Natural killer cell treated with Interleukin-12 subunit alpha and Interleukin-12 subunit beta and Interleukin-15 and Interleukin-18, amount 100 ng/mL, for 72 hours (primary cell): ENCODE measurements around the gene EPB41L3. TPM values are rescaled to one million over a fixed set of nuclear protein-coding genes. Genes with fewer than 3 reads are reported as not detected.
"Not testable (repeated sequence)": the region's sequence is repeated elsewhere in the genome, so short reads cannot be mapped to it uniquely, and the experiment has no call there.

ENCODE experiments used
- ATAC-seq, 2 donors: fragments of 150-1000 bp; cut with Tn5 transposase in 1 of 2; sonication (Bioruptor Pico), chemical (Tn5 transposase) in 1 of 2; 2 replicates each; pipeline ENCODE4 v1.10.0; 2021
- DNase-seq: peaks from one replicate; pipeline ENCODE4 v3.0.0; 2022; ENCODE audit warnings: low spot score
- H3K27ac Mint-ChIP-seq, 2 donors: 1 replicate in 1 of 2; 2 replicates in 1 of 2; pipeline ENCODE4 v1.8.0; 2022; ENCODE audit warnings: mixed read lengths in 2 of 2, mild to moderate bottlenecking in 1 of 2, moderate library complexity in 1 of 2
- H3K27me3 Mint-ChIP-seq, 2 donors: 1 replicate in 1 of 2; 2 replicates in 1 of 2; pipeline ENCODE4 v1.8.0; 2022; ENCODE audit warnings: mixed read lengths in 2 of 2
- H3K36me3 Mint-ChIP-seq: one replicate; pipeline ENCODE4 v1.8.0; 2022; ENCODE audit warnings: mixed read lengths
- H3K4me1 Mint-ChIP-seq, 2 donors: 1 replicate in 1 of 2; 2 replicates in 1 of 2; pipeline ENCODE4 v1.8.0; 2022; ENCODE audit warnings: low read depth in 2 of 2, mixed read lengths in 2 of 2, mild to moderate bottlenecking in 1 of 2
- H3K4me3 Mint-ChIP-seq: one replicate; pipeline ENCODE4 v1.8.0; 2022; ENCODE audit warnings: mixed read lengths
- H3K9me3 Mint-ChIP-seq: 2 replicates; pipeline ENCODE4 v1.8.0; 2022; ENCODE audit warnings: mixed read lengths
- total RNA-seq, 2 donors: library from RNA; stranded (reverse); gene quantifications; one replicate each; pipeline ENCODE4 v1.2.3, GENCODE V29; 2022

EPB41L3 gene
- total RNA-seq, 2 donors from 2014 or later, result 0.57 TPM; not detected in 1

GRCh38 chr18:5520464-5520863, 23.3 kb downstream of the EPB41L3 start:
- Mint-ChIP-seq H3K4me3 (no peak overlapping the region), H3K4me1 (peaks cover 0 to under 1% of the 10 kb centered on the region in 2 donors), H3K9me3 (no peaks in the 10 kb centered on the region), H3K27ac (no peak overlapping the region), H3K36me3 (no peaks in the 10 kb centered on the region), H3K27me3 (peaks cover 2 to 15% of the 10 kb centered on the region in 2 donors)
- ATAC-seq, result no peak
- DNase-seq, result no peak

GRCh38 chr18:5519448-5520298, 24.1 kb downstream of the EPB41L3 start:
- DNase-seq (no peak), ATAC-seq (peak in 1 of 2 donors; percentile 20)
- no peak overlapping the region for H3K4me3 Mint-ChIP-seq
- H3K27ac Mint-ChIP-seq, result no peak overlapping the region
- no peaks in the 10 kb centered on the region for H3K9me3 Mint-ChIP-seq
- H3K27me3 Mint-ChIP-seq, result peaks cover 2 to 10% of the 10 kb centered on the region in 2 donors
- no peaks in the 10 kb centered on the region for H3K36me3 Mint-ChIP-seq
- H3K4me1 Mint-ChIP-seq, result peaks cover 0 to 4% of the 10 kb centered on the region in 2 donors

- peaks cover 2 to 8% of the 10 kb centered on the region in 2 donors for H3K27me3 Mint-ChIP-seq
- ATAC-seq (no peak), DNase-seq (no peak)
- H3K4me3 Mint-ChIP-seq, result no peak overlapping the region
- H3K36me3 Mint-ChIP-seq, result no peaks in the 10 kb centered on the region
- no peaks in the 10 kb centered on the region for H3K9me3 Mint-ChIP-seq
- peaks cover 0 to 4% of the 10 kb centered on the region in 2 donors for H3K4me1 Mint-ChIP-seq
- no peak overlapping the region for H3K27ac Mint-ChIP-seq
Observed at GRCh38 chr18:5518899-5519371, 24.9 kb downstream of the EPB41L3 start.

DNA sequence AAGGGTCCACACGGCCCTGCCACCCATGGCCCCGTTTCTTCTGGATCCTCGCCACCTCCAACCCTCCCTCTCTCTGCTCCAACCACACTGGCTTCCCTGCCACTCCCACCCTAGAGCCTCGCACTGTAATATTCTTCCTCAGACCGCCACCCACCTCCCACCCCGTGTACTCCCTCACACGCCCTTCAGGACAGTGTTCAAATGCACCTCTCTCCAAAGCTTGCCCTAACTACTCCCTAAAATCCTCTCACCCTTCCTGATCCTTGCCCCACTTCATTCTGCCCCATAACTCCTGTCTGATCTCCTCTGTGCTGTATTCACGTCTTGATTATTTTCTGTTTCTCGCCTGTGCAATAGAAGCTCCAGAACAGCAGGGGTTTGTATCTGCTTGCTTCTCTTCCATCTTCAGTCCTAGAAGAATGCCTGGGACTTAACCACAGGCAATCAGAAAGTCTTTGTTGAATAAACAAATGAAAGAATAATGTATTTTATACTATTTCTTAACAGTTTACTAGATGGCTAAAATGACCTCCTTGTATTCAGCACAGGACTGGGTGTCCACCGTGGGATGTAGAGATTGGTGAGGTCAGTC, 25.5 kb downstream of the EPB41L3 start:
- ATAC-seq (no peak), DNase-seq (no peak)
- Mint-ChIP-seq H3K36me3 (no peaks in the 10 kb centered on the region), H3K9me3 (no peaks in the 10 kb centered on the region), H3K27me3 (peaks cover 2 to 8% of the 10 kb centered on the region in 2 donors), H3K4me1 (peaks cover 0 to 4% of the 10 kb centered on the region in 2 donors), H3K27ac (no peak overlapping the region), H3K4me3 (no peak overlapping the region)

DNA sequence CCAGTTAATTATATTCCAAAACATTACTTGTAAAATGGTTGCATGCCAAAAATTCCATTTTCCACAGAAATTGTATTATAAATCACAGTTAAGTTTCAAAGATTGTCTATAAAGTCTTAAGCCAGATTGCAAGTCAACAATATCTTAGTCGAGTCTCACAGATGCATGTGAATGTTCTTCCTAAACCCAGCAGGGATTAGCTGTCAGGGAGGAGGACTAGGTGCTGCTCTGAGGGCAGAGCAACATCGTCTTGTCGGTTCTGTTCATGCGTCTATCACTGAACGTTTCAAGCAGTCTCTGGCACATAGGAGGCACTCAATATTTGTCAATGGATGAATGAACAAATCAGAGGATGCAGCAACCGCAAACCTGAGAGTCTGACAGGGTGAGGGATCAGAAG, 27.0 kb downstream of the EPB41L3 start:
- Mint-ChIP-seq H3K36me3 (no peaks in the 10 kb centered on the region), H3K4me1 (peaks cover 0 to 4% of the 10 kb centered on the region in 2 donors), H3K27me3 (peaks cover 3 to 8% of the 10 kb centered on the region in 2 donors), H3K4me3 (no peak overlapping the region), H3K27ac (no peak overlapping the region), H3K9me3 (peaks cover under 1% of the 10 kb centered on the region)
- DNase-seq, result no peak
- no peak for ATAC-seq

- no peak for ATAC-seq
- Mint-ChIP-seq H3K9me3 (peaks cover 3% of the 10 kb centered on the region), H3K36me3 (no peaks in the 10 kb centered on the region), H3K4me1 (peaks cover 0 to 4% of the 10 kb centered on the region in 2 donors), H3K4me3 (no peak overlapping the region), H3K27ac (no peak overlapping the region), H3K27me3 (peaks cover 6 to 8% of the 10 kb centered on the region in 2 donors)
- DNase-seq, result no peak
Observed at GRCh38 chr18:5515011-5515784, 28.6 kb downstream of the EPB41L3 start.

- ATAC-seq (no peak), DNase-seq (no peak)
- Mint-ChIP-seq H3K27me3 (peaks cover 6 to 8% of the 10 kb centered on the region in 2 donors), H3K4me1 (peaks cover 0 to 4% of the 10 kb centered on the region in 2 donors), H3K27ac (no peak overlapping the region), H3K4me3 (no peak overlapping the region), H3K36me3 (no peaks in the 10 kb centered on the region), H3K9me3 (peaks cover 3% of the 10 kb centered on the region)
Observed at GRCh38 chr18:5513947-5514346, 29.9 kb downstream of the EPB41L3 start.

- ATAC-seq, result no peak
- H3K27me3 Mint-ChIP-seq, result peaks cover 2 to 4% of the 10 kb centered on the region in 2 donors
- no peaks in the 10 kb centered on the region for H3K36me3 Mint-ChIP-seq
- no peak overlapping the region for H3K27ac Mint-ChIP-seq
- no peak overlapping the region for H3K4me3 Mint-ChIP-seq
- H3K4me1 Mint-ChIP-seq, result peaks cover 0 to 4% of the 10 kb centered on the region in 2 donors
- H3K9me3 Mint-ChIP-seq, result peaks cover 3% of the 10 kb centered on the region
- no peak for DNase-seq
Observed at GRCh38 chr18:5512176-5512575, 31.6 kb downstream of the EPB41L3 start.

DNA sequence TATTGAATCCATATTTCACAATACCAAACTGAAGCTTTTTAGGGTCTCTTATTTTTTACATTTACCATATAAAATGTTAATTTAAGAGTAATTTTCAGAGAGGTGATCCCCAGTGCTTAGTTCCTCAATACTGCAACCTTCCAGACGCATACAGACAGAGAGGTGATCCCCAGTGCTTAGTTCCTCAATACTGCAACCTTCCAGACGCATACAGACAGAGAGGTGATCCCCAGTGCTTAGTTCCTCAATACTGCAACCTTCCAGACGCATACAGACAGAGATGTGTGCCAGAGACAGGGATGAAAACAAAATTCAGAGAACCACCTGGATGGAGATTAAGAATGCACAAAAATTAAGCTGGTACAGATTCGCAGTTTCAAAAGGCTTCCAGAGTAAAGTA, 32.3 kb downstream of the EPB41L3 start:
- not testable (repeated sequence) for H3K27me3 Mint-ChIP-seq, H3K4me3 Mint-ChIP-seq, DNase-seq, H3K4me1 Mint-ChIP-seq, ATAC-seq, H3K36me3 Mint-ChIP-seq, H3K27ac Mint-ChIP-seq, H3K9me3 Mint-ChIP-seq

DNA sequence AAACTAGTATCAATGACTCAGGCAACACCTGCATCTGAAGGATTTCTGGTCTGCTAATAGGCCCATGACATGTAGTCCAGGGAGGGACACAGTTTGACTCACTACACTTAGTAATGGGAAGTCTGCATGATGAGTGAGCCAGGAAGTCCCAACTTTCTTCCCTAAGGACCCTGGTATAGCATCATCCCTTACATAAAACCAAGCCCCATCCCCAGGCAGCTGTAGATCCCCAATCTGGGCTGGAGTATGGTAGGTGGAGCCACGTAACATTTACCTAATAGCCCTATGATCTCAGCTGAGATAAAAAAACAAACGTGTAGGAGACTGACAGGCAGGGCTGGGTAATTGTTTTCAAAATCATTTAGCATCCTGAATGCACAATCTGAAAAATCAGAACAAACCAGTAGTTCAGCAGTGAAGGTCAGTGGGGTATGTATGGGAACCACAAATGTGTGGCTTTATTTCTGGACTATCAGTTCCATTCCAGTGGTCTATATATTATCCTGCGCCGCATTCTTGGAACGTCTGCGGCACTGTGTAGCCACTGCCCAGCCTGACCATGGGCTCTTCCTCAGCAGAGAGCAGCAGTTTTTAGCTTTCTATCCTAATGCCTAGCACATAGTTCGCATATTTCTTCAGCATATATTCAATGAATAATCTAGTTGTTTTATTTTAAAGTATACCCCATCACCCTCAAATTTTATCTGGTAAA, 33.5 kb downstream of the EPB41L3 start:
- no peak overlapping the region for H3K4me3 Mint-ChIP-seq
- H3K36me3 Mint-ChIP-seq, result no peaks in the 10 kb centered on the region
- ATAC-seq (no peak), DNase-seq (no peak)
- H3K9me3 Mint-ChIP-seq, result peaks cover 10% of the 10 kb centered on the region
- no peak overlapping the region for H3K27ac Mint-ChIP-seq
- H3K27me3 Mint-ChIP-seq, result peaks cover 12 to 17% of the 10 kb centered on the region in 2 donors
- peaks cover 0 to 2% of the 10 kb centered on the region in 2 donors for H3K4me1 Mint-ChIP-seq

DNA sequence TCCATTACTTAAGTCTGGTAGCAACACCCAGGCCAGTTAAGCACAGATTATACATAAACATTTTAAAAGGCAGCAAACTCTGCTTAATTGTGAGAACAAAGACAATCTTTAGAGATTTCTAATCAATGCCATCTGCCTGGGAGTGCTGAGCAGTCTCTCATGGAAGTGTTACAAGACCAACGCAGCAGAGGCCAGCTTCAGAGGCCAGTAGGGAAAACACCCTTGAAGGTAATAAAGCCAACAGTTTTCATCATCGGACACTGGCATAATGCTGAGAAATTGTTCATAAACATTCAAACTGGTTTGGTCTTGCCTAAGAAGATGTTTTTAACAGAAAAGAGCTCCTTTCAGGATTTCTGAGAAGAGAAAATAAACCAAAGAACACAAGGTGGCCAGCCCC, 35.0 kb downstream of the EPB41L3 start:
- peaks cover 12 to 22% of the 10 kb centered on the region in 2 donors for H3K27me3 Mint-ChIP-seq
- H3K36me3 Mint-ChIP-seq, result no peaks in the 10 kb centered on the region
- peaks cover 10% of the 10 kb centered on the region for H3K9me3 Mint-ChIP-seq
- H3K27ac Mint-ChIP-seq, result no peak overlapping the region
- DNase-seq, result no peak
- no peak overlapping the region for H3K4me3 Mint-ChIP-seq
- ATAC-seq, result no peak
- H3K4me1 Mint-ChIP-seq, result no peaks in the 10 kb centered on the region

GRCh38 chr18:5507756-5508155, 36.0 kb downstream of the EPB41L3 start:
- Mint-ChIP-seq H3K4me1 (no peaks in the 10 kb centered on the region), H3K9me3 (peaks cover 10% of the 10 kb centered on the region), H3K27me3 (peaks cover 12 to 22% of the 10 kb centered on the region in 2 donors), H3K4me3 (no peak overlapping the region), H3K36me3 (no peaks in the 10 kb centered on the region), H3K27ac (no peak overlapping the region)
- no peak for DNase-seq
- no peak for ATAC-seq

DNA sequence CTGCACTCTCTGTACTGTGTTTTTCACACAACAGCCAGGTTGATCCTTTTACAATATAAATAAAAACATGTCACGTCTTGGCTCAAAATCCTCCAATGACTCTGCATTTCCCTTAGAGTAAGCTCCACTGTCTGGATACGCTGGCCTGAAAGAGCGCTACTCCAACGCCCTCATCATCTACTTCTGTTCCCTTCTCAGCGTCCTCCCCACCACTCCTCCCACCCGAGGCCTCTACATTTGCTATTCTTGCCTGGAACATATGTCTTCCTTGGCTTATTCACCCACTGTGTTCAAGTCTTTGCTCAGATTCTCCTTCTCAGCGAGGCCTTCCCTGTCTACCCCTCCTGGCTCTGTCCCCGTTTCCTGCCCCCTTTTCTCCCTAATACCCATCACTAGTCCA, 37.6 kb downstream of the EPB41L3 start:
- Mint-ChIP-seq H3K4me3 (no peak overlapping the region), H3K27ac (no peak overlapping the region), H3K36me3 (no peaks in the 10 kb centered on the region), H3K4me1 (no peaks in the 10 kb centered on the region), H3K27me3 (peaks cover 10 to 22% of the 10 kb centered on the region in 2 donors), H3K9me3 (peaks cover 7% of the 10 kb centered on the region)
- DNase-seq (no peak), ATAC-seq (no peak)
